Measurements from ENCODE around the gene BBS9. TPM values are rescaled to one million over a fixed set of nuclear protein-coding genes. Genes with fewer than 3 reads are reported as not detected.

The BBS9 gene
- total RNA-seq, 4 donors from 2014 or later, result 22.0 to 72.5 (median 35.9) TPM

DNA sequence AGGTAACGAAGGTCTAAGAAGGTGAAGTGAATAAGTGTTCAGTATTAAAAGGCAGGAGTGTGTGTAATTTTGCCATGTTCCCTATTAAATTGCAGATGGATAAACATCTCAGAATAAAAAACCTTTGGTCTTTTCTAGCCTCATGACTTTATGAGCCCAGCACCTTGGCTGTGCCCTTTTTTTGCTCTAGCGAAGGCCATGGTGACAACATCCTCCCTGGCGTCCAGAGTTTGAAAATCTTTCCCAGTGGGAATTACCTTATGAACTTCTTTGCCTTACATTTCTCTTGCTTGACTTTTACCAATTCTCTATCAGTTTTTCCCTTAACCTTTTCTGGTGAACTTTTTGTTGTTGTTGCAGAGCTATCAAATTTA is 407.7 kb downstream of the BBS9 start:
- H3K27ac ChIP-seq, result no peak overlapping the region
- no peak for DNase-seq (ENCODE audit: low spot score in 2 of 2)

DNA sequence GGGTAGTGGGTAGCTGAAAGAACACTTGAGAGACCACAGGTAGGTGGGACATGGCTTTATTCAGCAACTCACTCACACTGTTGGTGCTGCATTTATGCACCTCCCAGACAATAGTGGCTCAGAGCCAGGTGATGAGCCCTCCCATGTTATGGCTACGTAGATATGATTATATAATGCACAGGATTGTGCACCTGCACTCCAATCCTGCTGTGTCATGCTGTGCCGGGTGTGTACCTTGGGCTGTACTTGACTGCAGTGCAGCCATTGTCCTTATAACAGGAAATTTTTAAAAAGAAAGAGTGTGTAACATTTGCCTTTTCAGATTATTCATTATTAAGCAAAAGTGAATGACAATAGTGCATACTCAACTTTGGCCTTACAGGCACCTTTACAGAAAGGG is 409.8 kb downstream of the BBS9 start:
- peaks cover 0 to 3% (median 0%) of the 10 kb centered on the region in 4 donors for H3K4me1 ChIP-seq
- 89 to 95% methylated on average over 2 of the region's 2 CpGs for WGBS, 2 donors
- no peaks in the 10 kb centered on the region for H3K27me3 ChIP-seq
- DNase-seq (ENCODE audit: low spot score in 2 of 2), result no peak
- no peak overlapping the region for H3K4me3 ChIP-seq
- TF ChIP-seq POLR2A (IDR thresholded peaks at IDR 0.05), result no peak
- peaks cover 0 to 15% (median 0%) of the 10 kb centered on the region in 3 donors for H3K36me3 ChIP-seq
- no peaks in the 10 kb centered on the region for H3K9me3 ChIP-seq
- no peak overlapping the region for H3K27ac ChIP-seq

More for the DNA sequence above, 407.7 kb downstream of the BBS9 start:
- peaks cover 0 to 20% (median 0%) of the 10 kb centered on the region in 3 donors for H3K36me3 ChIP-seq
- no peak overlapping the region for H3K4me3 ChIP-seq
- no peaks in the 10 kb centered on the region for H3K9me3 ChIP-seq
- no peaks in the 10 kb centered on the region for H3K27me3 ChIP-seq
- H3K4me1 ChIP-seq, result peaks cover 0 to 3% (median 0%) of the 10 kb centered on the region in 4 donors
- 64 to 79% methylated on average over 3 of the region's 3 CpGs for WGBS, 2 donors
- no peak for TF ChIP-seq EP300 (IDR thresholded peaks at IDR 0.05)
- TF ChIP-seq, protein P1, sequence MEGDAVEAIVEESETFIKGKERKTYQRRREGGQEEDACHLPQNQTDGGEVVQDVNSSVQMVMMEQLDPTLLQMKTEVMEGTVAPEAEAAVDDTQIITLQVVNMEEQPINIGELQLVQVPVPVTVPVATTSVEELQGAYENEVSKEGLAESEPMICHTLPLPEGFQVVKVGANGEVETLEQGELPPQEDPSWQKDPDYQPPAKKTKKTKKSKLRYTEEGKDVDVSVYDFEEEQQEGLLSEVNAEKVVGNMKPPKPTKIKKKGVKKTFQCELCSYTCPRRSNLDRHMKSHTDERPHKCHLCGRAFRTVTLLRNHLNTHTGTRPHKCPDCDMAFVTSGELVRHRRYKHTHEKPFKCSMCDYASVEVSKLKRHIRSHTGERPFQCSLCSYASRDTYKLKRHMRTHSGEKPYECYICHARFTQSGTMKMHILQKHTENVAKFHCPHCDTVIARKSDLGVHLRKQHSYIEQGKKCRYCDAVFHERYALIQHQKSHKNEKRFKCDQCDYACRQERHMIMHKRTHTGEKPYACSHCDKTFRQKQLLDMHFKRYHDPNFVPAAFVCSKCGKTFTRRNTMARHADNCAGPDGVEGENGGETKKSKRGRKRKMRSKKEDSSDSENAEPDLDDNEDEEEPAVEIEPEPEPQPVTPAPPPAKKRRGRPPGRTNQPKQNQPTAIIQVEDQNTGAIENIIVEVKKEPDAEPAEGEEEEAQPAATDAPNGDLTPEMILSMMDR (IDR thresholded peaks at IDR 0.05), result no peak
- no peak for TF ChIP-seq POLR2A (IDR thresholded peaks at IDR 0.05)

DNA sequence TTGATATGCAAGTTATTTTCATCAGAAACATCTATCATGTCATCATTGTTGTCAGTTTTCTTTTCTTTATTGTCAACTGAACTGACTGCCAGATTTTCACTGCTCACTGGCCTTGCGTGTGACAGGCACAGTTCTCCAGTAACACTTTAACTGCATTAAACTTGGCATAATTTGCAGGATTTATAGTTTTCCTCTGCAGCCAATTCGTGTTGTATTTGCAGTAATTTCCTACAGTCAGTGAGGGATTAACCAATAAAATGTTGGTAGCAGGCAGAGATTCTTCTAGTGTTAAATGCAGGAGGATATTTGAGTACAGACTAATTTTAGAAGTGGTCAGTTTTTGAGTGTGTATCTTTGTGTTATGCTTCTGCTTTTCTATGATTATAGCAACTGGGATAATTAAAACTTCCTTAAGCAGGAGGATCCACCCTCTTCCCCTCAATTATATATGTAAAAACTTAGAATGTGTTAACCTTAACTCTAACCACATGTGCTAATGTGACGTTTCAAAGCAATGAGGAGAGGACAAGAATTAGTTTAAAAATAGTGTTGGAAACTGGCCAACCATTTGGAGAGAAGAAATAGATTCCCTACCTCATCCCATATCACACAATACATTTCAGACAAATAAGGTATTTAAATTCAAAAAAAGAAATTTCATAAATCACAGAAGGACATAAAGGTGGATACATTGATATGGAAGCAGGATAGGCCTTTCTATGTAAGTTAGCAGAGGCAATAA is 410.5 kb downstream of the BBS9 start:
- Histone ChIP-seq H3K9me3 (no peaks in the 10 kb centered on the region), H3K36me3 (peaks cover 0 to 9% (median 0%) of the 10 kb centered on the region in 3 donors), H3K4me3 (no peak overlapping the region), H3K4me1 (peaks cover 0 to 3% (median 0%) of the 10 kb centered on the region in 4 donors), H3K27ac (no peak overlapping the region), H3K27me3 (no peaks in the 10 kb centered on the region)
- DNase-seq (ENCODE audit: low spot score in 2 of 2), result no peak
- TF ChIP-seq, protein P1 (IDR thresholded peaks at IDR 0.05), result no peak
- TF ChIP-seq POLR2A (IDR thresholded peaks at IDR 0.05) (no peak), EP300 (IDR thresholded peaks at IDR 0.05) (no peak)
- 54% methylated on average over 3 of the region's 3 CpGs for WGBS, 2 donors

DNA sequence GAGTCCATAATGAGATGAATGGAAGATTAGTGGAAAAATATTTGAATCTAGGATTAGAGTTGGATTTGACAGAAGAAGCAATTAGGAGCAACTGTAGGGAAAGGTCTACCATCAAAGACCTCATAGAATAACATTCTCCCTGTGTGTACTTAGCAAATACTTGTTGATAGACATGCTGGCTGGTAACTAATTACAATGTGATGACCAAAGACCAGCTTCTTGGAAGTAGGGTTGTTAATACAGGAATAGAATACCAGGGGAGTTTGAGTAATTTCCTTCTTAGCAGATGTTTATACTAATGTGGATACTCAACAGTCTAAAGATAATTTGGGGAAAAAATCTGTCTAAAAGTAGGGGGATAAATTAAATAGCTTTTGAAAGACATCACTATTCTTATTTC is 418.5 kb downstream of the BBS9 start:
- no peaks in the 10 kb centered on the region for H3K9me3 ChIP-seq
- H3K36me3 ChIP-seq, result no peaks in the 10 kb centered on the region
- no peak overlapping the region for H3K4me3 ChIP-seq
- TF ChIP-seq POLR2A (IDR thresholded peaks at IDR 0.05) (no peak), EP300 (IDR thresholded peaks at IDR 0.05) (no peak)
- TF ChIP-seq, protein P1 (IDR thresholded peaks at IDR 0.05), result no peak
- DNase-seq (ENCODE audit: low spot score in 2 of 2), result no peak
- H3K27ac ChIP-seq, result no peak overlapping the region
- H3K4me1 ChIP-seq, result no peaks in the 10 kb centered on the region
- H3K27me3 ChIP-seq, result no peaks in the 10 kb centered on the region

DNA sequence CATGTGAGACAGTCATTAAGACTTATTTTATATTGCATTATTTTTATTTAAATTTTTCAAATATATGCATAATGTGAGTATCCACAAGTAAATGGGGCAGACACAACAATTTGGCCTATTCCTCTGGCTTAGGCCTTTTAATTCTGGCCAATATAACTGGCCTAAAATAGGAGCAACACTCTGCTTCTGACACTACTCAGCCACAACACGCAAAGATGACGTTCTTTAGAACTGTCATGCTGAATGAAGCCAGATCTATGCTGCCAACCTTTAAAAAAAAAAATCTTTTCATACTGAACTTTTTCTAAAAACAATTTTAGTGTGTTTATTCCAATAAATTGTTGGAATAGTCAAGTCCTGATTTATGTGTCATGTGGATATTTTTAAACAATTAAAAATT is 421.0 kb downstream of the BBS9 start:
- no peaks in the 10 kb centered on the region for H3K4me1 ChIP-seq
- no peak overlapping the region for H3K4me3 ChIP-seq
- H3K36me3 ChIP-seq, result no peaks in the 10 kb centered on the region
- H3K27ac ChIP-seq, result no peak overlapping the region
- no peak for DNase-seq (ENCODE audit: low spot score in 2 of 2)
- TF ChIP-seq POLR2A (IDR thresholded peaks at IDR 0.05) (no peak), EP300 (IDR thresholded peaks at IDR 0.05) (no peak)
- TF ChIP-seq, protein P1 (IDR thresholded peaks at IDR 0.05), result no peak
- H3K27me3 ChIP-seq, result no peaks in the 10 kb centered on the region
- WGBS, 2 donors, result 85 to 94% methylated on average over 2 of the region's 2 CpGs
- H3K9me3 ChIP-seq, result no peaks in the 10 kb centered on the region

All from tibial nerve (tissue), 4 donors.